Measurements from ENCODE around the gene OLA1.
"Not testable (repeated sequence)": the region's sequence is repeated elsewhere in the genome, so short reads cannot be mapped to it uniquely, and the experiment has no call there.

DNA sequence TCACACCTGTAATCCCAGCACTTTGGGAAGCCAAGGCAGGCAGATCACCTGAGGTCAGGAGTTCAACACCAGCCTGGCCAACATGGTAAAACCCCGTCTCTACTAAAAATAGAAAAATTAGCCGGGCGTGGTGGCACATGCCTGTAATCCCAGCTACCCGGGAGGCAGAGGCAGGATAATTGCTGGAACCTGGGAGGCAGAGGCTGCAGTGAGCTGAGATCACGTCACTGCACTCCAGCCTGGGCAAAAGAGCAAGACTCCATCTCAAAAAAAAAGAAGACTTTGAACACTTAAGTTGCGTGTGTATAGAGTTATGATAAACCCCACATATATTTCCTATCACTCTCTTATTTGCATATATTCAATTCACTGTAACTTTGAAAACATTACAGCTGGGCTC is 2.7 kb downstream of the OLA1 start:
- TF ChIP-seq CTCF, POLR2AphosphoS5 (IDR thresholded peaks at IDR 0.05): not testable (repeated sequence)

Measured in breast epithelium (tissue), 3 donors.